ENCODE measurements around the gene LMNTD2.
A peak's percentile ranks its signal among the peaks of the same experiment; 100 is the strongest.

LMNTD2 gene

DNA sequence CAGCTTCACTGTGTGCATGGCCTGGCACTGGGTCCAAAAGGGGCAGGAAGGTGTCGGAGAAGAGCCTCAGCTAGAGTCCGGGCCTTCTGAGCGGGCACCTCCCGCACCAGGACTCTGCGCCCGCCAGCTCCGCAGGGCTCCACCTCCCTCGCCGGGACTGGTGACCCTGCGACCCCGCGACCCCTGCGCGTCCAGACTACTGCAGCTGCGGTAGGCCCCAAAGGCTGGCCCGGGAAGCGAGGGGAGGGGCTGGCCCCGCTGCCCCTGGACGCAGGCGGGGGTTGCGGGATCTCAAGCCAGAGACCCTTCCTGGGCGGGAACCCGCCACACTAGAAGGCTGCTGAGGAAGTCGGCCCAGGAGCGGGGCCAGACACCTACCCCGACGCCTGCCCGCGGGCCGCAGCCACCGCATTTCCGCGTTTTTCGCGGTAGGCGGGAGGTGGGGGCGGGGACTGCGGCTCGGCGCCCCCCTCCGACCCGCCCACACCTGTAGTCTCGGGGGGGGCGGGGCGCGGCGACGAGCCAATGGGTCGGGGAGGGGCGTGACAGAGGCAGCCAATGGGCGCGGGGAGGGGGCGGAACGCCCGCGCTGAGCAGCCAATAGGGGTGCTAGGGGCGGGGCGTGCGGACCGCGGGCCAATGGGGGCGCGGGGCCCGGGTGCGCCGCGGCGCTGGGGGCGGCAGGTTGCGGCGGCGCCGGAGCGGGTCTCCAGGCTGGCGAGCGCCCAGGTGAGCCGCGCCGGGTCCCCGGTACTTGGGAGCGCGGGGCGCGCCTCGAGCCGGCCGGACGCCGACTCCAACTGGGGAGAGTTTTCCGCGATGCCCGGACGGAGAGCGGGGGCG, at the start of gene LMNTD2, which contains the start of gene RASSF7:
Gene LMNTD2 (minus strand): TSS at position 434 of the 843 bp plus-strand sequence. CDS start 22 bp downstream, at position 412.
Gene RASSF7 (plus strand): TSS at position 666 of the 843 bp plus-strand sequence. CDS start 799 bp downstream, outside the sequence.
- peak; percentile 76 for DNase-seq

DNA sequence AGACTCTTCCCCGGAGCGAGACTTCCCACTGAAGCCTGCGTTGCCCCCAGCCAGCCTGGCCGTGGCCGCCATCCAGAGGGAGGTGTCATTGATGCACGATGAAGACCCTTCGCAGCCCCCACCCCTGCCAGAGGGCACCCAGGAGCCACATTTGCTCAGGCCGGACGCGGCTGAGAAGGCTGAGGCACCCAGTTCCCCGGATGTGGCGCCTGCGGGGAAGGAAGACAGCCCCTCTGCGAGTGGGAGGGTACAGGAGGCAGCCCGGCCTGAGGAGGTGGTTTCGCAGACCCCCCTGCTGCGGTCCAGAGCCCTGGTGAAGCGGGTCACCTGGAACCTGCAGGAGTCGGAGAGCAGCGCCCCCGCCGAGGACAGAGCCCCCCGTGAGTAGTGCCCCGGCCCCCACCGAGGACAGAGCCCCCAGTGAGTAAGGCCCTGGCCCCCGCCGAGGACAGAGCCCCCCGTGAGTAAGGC, 48.8 kb upstream of the LMNTD2 start:
- no peak for DNase-seq

- DNase-seq = no peak
These were observed 48.3 kb upstream of the LMNTD2 start for GRCh38 chr11:608791-609251.

- no peak for DNase-seq
These were observed 47.6 kb upstream of the LMNTD2 start for GRCh38 chr11:607971-608659.

DNA sequence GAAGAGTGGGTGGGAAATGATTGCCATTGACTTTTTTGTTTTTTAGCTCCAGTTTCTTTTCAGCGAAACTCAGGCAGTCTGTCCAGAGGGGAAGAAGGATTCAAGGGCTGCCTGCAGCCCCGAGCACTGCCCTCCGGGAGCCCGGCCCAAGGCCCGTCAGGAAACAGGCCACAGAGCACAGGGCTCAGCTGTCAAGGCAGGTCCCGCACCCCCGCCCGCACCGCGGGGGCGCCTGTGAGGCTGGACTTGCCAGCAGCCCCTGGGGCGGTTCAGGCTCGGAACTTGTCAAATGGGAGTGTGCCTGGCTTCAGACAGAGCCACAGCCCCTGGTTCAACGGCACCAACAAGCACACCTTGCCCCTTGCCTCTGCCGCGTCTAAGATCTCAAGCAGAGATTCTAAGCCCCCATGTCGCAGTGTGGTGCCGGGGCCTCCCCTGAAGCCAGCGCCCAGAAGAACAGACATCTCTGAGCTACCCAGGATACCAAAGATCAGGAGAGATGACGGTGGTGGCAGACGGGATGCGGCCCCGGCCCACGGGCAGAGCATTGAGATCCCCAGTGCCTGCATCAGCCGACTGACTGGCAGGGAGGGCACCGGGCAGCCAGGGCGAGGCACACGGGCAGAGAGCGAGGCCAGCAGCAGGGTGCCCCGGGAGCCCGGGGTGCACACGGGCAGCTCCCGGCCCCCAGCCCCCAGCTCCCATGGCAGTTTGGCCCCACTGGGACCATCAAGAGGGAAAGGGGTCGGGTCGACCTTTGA, 46.7 kb upstream of the LMNTD2 start:
- no peak for DNase-seq

- DNase-seq = no peak
These were observed 45.7 kb upstream of the LMNTD2 start for GRCh38 chr11:606245-606644.

DNA sequence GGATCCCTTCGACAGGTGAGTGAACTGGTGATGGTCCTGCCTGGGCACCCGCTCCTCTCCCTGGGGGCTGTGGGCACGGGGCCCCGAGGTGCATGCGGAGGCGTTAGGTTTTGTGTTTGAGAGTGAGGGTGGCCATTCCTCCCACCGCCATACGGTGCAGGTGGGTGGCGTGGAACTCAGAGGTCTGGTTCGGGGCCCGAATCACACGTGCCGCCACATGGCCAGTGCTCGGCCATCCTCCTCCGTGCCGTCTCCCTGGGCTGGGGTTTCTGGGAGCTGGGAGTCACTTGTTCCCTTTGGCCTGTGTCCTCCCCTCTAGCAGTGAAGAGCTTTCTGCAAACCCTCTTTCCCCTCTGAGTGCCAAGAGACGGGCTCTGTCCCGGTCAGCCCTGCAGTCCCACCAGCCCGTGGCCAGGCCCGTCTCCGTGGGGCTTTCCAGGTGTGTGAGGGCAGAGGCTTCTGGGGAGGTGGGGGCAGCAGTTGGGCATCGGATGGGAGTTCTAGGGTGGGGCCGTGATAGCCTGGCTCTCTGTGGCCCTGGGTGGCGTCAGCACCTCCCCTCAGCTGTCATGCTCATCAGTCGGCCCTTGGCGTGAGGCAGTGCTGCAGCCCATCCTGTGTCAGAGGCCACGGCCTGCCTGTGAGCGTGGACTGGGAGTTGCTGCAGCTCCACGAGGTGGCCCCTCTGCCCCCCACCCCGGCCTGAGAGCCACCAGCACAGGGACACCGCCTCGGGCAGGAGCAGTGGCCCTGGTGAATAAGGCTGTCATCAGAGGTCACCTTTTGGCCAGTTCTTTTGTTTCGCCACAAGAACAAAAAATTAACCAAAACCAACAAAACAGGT, 45.0 kb upstream of the LMNTD2 start:
- no peak for DNase-seq

DNA sequence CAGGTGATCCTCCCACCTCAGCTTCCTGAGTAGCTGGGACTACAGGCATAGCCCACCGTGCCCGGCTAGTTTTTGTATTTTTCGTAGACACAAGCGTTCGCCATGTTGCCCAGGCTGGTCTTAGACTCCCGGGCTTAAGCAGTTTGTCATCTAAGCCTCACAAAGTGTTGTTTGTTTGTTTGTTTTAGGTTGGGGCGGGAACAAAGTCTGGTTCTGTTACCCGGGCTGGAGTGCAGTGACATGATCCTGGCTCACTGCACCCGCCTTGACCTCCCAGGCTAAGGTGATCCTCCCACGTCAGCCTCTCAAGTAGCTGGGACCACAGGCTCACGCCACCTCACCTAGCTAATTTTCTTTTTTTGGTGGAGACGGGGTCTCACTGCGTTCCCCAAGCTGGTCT, 42.6 kb upstream of the LMNTD2 start:
- DNase-seq = no peak

GRCh38 chr11:601573-602245, 41.2 kb upstream of the LMNTD2 start:
- DNase-seq = no peak

- DNase-seq = no peak
These were observed 37.6 kb upstream of the LMNTD2 start for GRCh38 chr11:598005-598680.

GRCh38 chr11:597166-597725, 36.7 kb upstream of the LMNTD2 start:
- no peak for DNase-seq

- DNase-seq = peak; percentile 29
These were observed 35.8 kb upstream of the LMNTD2 start for GRCh38 chr11:596374-596773.

- no peak for DNase-seq
These were observed 34.9 kb upstream of the LMNTD2 start for GRCh38 chr11:595400-595799.

DNA sequence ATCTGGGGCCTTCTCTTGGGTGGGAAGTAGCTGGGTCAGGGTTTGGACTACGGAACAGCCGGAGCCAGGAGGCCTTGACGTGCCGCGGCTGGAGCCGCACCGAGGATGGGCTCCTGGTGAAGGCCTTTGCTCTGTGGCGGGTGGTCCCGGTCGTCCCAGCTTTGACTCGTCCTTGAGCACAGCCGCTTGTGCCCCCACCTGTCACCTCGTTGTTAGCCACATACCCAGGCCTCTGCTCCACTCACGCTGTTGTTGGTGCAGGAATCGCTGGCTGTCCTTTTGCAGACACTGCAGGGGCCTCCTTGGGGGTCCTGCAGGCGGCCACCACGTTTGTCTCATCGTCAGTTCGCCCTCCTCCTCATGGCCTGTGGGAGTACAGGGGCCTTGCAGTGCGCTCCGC, 32.8 kb upstream of the LMNTD2 start:
- no peak for DNase-seq

GRCh38 chr11:592918-593317, 32.4 kb upstream of the LMNTD2 start:
- DNase-seq = no peak

- no peak for DNase-seq
These were observed 32.0 kb upstream of the LMNTD2 start for GRCh38 chr11:592501-592900.

DNA sequence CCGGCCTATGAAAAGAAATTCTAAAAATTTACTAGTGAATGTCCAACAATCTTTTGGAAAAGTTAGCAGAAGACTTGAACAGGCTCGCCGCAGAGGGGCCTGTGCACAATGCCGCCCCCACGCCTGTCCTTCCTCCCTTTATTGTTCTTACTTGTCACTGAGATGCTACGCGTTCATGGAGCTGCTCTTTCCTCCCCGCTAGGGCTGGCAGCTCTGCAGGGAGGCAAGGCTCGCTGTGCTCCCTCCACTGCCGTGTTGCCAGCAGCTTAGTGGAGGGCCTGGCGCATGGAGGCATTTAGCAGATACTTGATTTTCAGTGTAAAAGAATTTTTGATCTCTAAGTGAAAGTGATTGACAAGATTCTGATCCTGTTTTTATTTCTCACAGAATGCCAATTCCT, 30.5 kb upstream of the LMNTD2 start:
- no peak for DNase-seq

- no peak for DNase-seq
These were observed 29.3 kb upstream of the LMNTD2 start for GRCh38 chr11:589798-590197.

DNA sequence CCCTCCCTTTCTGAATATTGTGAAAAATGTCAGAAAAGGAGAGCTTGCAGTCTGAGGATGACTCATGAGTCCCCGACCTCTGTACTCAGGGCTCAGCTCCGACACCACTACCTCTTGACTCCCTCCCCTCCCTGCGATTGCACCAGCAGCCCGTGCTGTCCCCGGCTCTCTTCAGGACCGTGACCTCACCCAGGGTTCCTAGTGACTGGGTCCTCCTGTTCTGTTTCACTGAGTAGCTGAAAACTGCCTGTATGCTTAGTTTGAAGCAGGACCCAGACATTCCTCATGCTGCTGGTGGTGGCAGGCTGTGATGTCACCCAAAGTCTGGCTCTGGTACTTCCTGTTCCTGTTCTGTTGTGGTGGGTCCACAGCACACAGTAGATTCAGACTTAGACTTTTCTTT, 27.4 kb upstream of the LMNTD2 start:
- peak; percentile 94 for DNase-seq

DNA sequence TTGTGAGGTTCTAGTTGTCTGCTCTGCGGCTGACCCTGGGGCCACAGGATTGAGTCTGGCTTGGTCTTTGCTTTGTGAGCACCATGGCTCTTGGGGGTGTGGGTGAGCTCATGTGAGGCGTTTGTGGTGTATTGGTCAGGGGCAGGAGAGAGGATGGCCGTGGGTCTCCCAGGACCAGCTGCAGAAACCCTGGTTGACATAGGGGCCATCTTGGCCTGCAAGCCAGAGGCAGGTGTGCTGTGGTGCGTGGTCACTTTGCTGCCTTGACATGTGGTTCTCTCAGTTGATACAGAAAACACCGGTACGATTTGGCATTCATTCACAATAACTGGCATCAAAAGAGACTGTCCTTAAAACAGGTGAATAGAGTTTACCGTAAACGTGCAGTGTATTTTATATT, 27.0 kb upstream of the LMNTD2 start:
- DNase-seq = no peak

Measured in MV-4-11 (cell line).